ENCODE data around the gene CNTN2.

Gene CNTN2

GRCh38 chr1:205122489-205122882 is 79.5 kb downstream of the CNTN2 start:
- DNase-seq (ENCODE audit: low read depth), result no peak

DNA sequence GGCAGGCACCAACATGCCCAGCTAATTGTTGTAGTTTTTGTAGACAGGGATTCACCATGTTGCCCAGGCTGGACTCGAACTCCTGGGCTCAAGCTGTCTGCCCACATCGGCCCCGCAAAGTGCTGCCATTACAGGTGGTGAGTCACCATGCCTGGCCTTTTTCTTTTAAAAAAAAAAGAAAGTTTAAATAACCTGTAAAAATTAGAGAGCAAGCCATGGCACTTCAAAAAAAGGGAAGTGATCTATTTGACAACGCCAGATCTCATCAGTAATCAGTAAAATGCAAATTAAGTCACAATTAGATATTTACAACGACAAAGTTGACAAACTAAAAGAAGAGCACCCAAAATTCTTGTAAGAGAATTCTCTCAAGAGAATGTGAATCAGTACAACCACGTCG is 81.7 kb downstream of the CNTN2 start:
- DNase-seq (ENCODE audit: low read depth), result no peak

DNA sequence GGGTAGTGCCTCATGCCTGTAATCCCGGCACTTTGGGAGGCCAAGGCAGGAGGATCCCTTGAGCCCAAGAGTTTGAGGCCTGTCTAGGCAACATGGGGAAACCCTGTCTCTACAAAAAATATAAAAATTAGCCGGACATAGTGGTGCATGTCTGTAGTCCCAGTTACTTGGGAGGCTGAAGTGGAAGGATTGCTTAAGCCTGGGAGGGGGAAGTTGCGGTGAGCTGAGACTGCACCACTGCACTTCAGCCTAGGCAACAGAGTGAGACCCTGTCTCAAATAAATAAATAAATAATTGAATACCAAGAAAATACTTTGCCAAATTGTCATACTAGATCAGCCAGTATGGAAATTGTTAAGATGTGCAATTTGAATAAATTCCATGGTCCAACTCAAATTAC is 84.6 kb downstream of the CNTN2 start:
- no peak for DNase-seq (ENCODE audit: low read depth)

Data from activated T-cell treated with anti-CD3 and anti-CD28 coated beads for 48 hours (primary cell).